Kidney (tissue), 14 donors: ENCODE results near the gene GOLPH3L. TPM values are rescaled to one million over a fixed set of nuclear protein-coding genes. Genes with fewer than 3 reads are reported as not detected.
"Not testable (repeated sequence)": the region's sequence is repeated elsewhere in the genome, so short reads cannot be mapped to it uniquely, and the experiment has no call there.

ENCODE experiments used
- DNase-seq, 5 donors: peaks; one replicate each; pipeline ENCODE4 v3.0.0-alpha.2; 2013 to 2020
- FAIRE-seq: peaks from 2 replicates; lab custom pipeline; 2012; peaks lifted over from hg19 to GRCh38; lab: Jason Lieb, UNC
- H3K27ac ChIP-seq, 2 donors: one replicate each; pipeline ENCODE4 v1.7.0; 2013; ENCODE audit warnings: low read depth in 2 of 2, low read length in 2 of 2, inconsistent platforms in 1 of 2
- H3K27me3 ChIP-seq: one replicate; pipeline ENCODE4 v1.7.1; 2013; ENCODE audit warnings: low read length, inconsistent platforms; ENCODE audit not compliant: control insufficient read depth, insufficient read depth
- H3K36me3 ChIP-seq, 3 donors: one replicate each; pipeline versions ENCODE4 v1.7.0 to v1.7.1; 2013; ENCODE audit warnings: low read length in 3 of 3, control low read depth in 1 of 3, inconsistent platforms in 1 of 3; ENCODE audit not compliant: insufficient read depth in 3 of 3, control insufficient read depth in 2 of 3
- H3K4me1 ChIP-seq, 3 donors: one replicate each; pipeline versions ENCODE4 v1.7.0 to v1.7.1; 2013; ENCODE audit warnings: low read length in 3 of 3, inconsistent platforms in 1 of 3, low read depth in 1 of 3; ENCODE audit not compliant: control insufficient read depth in 2 of 3, insufficient read depth in 2 of 3
- H3K4me3 ChIP-seq, 3 donors: one replicate each; pipeline versions ENCODE4 v1.7.0 to v1.8.1; 2013; ENCODE audit warnings: low read length in 3 of 3, control low read depth in 1 of 3, inconsistent platforms in 1 of 3
- H3K9ac ChIP-seq, 3 donors: one replicate each; pipeline versions ENCODE4 v1.7.0 to v1.7.1; 2013; ENCODE audit warnings: low read length in 3 of 3, control low read depth in 1 of 3, inconsistent platforms in 1 of 3
- H3K9me3 ChIP-seq, 3 donors: one replicate each; pipeline versions ENCODE4 v1.7.0 to v1.7.1; 2013; ENCODE audit warnings: low read length in 3 of 3, control low read depth in 1 of 3, inconsistent platforms in 1 of 3; ENCODE audit not compliant: control insufficient read depth in 2 of 3, insufficient read depth in 1 of 3
- CTCF ChIP-seq: IDR thresholded peaks from 3 replicates; pipeline ENCODE4 v1.5.1; 2012; ENCODE audit warnings: mild to moderate bottlenecking, moderate library complexity, borderline replicate concordance; ENCODE audit not compliant: insufficient read depth; ENCODE audit errors: extremely low read depth
- intact Hi-C: fragments of 100-400 bp; cut with DNase I; formaldehyde crosslinking; loops from one replicate; pipeline ENCODE4 v1.11.1; 2022
- polyA plus RNA-seq: library from polyadenylated mRNA; stranded (reverse); fragments of 350-450 nt; fragmentation: Illumina TruSeq; extraction: RNeasy Lipid Tissue Mini Kit (QIAGEN cat#74804); gene quantifications from one replicate; pipeline ENCODE4 v1.2.3, GENCODE V29; 2014; ENCODE audit warnings: low read depth, low replicate concordance; ENCODE audit not compliant: insufficient read depth
- total RNA-seq: library from RNA; stranded (reverse); fragmentation: NEBNext Ultra II Directional; extraction: Animal tissue kit (Norgen Biotek cat#: 25700); gene quantifications from one replicate; pipeline ENCODE4 v1.2.1, GENCODE V29; 2021
- donor health status: control.
- donor health status: control.
- donor health status: control.
- donor health status: control.
- donor health status: control.
- donor health status: DM: yes; HTN: yes; CAD: no.
- donor health status: Normal renal cell carcinoma (clear cell type).

Gene GOLPH3L
- total and polyA plus RNA-seq, 2 donors from 2014 or later, result 21.1 to 36.1 TPM

- DNase-seq (no peak), FAIRE-seq (no peak)
- Histone ChIP-seq H3K4me1 (no peaks in the 10 kb centered on the region), H3K9ac (no peak overlapping the region), H3K9me3 (no peaks in the 10 kb centered on the region), H3K4me3 (no peak overlapping the region), H3K36me3 (no peaks in the 10 kb centered on the region), H3K27ac (no peak overlapping the region), H3K27me3 (no peaks in the 10 kb centered on the region)
- no peak for TF ChIP-seq CTCF
- intact Hi-C loops, result no loop called here
Observed at GRCh38 chr1:150718225-150718891, 21.4 kb upstream of the GOLPH3L start.

GRCh38 chr1:150709031-150709430, 12.1 kb upstream of the GOLPH3L start:
- H3K36me3 ChIP-seq, H3K27me3 ChIP-seq, H3K27ac ChIP-seq, H3K9me3 ChIP-seq, intact Hi-C loops, H3K9ac ChIP-seq, DNase-seq, H3K4me1 ChIP-seq, FAIRE-seq, H3K4me3 ChIP-seq: not testable (repeated sequence)

- Histone ChIP-seq H3K36me3 (no peaks in the 10 kb centered on the region), H3K4me3 (no peak overlapping the region), H3K4me1 (no peaks in the 10 kb centered on the region), H3K9ac (no peak overlapping the region), H3K27me3 (no peaks in the 10 kb centered on the region), H3K9me3 (no peaks in the 10 kb centered on the region), H3K27ac (no peak overlapping the region)
- intact Hi-C loops, result no loop called here
- DNase-seq (no peak), FAIRE-seq (peak; percentile 32)
- TF ChIP-seq CTCF, result no peak
Observed at GRCh38 chr1:150708595-150708994, 11.6 kb upstream of the GOLPH3L start.

- FAIRE-seq, result no peak
- Histone ChIP-seq H3K4me3 (no peak overlapping the region), H3K9ac (no peak overlapping the region), H3K4me1 (no peaks in the 10 kb centered on the region), H3K36me3 (no peaks in the 10 kb centered on the region), H3K9me3 (no peaks in the 10 kb centered on the region), H3K27me3 (no peaks in the 10 kb centered on the region), H3K27ac (no peak overlapping the region)
- no peak for TF ChIP-seq CTCF
- intact Hi-C loops, result no loop called here
- DNase-seq, result no peak
Observed at GRCh38 chr1:150706091-150706490, 9.1 kb upstream of the GOLPH3L start.
